ENCODE measurements around the gene CDS2. TPM values are rescaled to one million over a fixed set of nuclear protein-coding genes. Genes with fewer than 3 reads are reported as not detected.

Gene CDS2
- total and polyA plus RNA-seq, 2 of the 13 experiments (the other 11 are each of a cell fraction or from before 2014, with no cell fraction given) = 81.3 to 153 TPM

DNA sequence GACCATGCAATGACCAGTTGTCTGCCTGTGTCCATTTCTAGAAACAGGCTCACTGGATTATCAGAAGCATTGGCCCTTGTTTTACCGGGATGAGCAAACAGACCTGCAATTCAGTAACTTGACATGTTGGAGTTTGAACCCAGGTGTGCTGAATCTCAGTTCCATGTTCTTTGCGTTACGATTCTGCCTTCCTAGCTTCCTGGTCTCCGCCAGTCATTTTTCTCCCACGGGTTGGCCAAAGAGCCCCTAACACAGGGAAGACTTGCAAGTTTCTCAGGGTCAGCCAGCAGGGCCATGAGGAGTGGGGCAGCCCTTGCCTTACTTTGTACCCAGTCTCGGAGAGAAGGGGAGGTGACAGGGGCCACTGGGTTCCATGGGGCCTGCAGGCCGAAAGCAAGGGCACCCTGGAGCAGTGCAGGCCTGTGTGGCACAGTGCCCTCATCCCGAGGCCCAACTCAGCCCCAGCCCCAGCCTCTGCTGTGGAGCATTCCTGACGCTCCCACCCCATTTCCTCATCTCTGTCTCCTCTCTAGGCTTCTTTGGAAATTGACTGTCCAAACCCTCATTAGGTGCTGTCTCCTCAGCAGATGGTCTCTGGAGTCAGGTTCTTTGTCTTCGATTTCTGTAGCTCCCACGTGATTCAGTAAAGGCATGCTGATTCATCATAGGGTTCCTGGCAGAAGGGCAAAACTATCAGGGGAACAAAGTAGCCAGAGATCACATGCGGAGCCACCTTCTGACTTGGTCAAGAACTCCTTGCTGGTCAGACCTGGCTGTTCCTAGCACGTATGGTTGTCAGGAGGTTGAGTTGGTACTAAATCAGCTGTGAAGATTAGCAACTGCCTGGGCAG, 23.6 kb downstream of the CDS2 start (continued):
- TF ChIP-seq, protein P1, sequence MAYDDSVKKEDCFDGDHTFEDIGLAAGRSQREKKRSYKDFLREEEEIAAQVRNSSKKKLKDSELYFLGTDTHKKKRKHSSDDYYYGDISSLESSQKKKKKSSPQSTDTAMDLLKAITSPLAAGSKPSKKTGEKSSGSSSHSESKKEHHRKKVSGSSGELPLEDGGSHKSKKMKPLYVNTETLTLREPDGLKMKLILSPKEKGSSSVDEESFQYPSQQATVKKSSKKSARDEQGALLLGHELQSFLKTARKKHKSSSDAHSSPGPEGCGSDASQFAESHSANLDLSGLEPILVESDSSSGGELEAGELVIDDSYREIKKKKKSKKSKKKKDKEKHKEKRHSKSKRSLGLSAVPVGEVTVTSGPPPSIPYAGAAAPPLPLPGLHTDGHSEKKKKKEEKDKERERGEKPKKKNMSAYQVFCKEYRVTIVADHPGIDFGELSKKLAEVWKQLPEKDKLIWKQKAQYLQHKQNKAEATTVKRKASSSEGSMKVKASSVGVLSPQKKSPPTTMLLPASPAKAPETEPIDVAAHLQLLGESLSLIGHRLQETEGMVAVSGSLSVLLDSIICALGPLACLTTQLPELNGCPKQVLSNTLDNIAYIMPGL (CRISPR knock-in tag; IDR thresholded peaks at IDR 0.05; ENCODE audit: borderline replicate concordance in 1 of 2, low read depth in 1 of 2) = peak in 1 of 2 experiments; percentile 45; a peak in 2 of 4 replicates
- 0 out of 2 replicates have a peak, but pooled peaks have one; percentile 36 for TF ChIP-seq RFXANK (CRISPR knock-in tag; IDR thresholded peaks at IDR 0.05)
- no peak for TF ChIP-seq ZNF761 (CRISPR knock-in tag; conservative IDR thresholded peaks at IDR 0.05)
- TF ChIP-seq, protein P2, sequence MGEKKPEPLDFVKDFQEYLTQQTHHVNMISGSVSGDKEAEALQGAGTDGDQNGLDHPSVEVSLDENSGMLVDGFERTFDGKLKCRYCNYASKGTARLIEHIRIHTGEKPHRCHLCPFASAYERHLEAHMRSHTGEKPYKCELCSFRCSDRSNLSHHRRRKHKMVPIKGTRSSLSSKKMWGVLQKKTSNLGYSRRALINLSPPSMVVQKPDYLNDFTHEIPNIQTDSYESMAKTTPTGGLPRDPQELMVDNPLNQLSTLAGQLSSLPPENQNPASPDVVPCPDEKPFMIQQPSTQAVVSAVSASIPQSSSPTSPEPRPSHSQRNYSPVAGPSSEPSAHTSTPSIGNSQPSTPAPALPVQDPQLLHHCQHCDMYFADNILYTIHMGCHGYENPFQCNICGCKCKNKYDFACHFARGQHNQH (CRISPR knock-in tag; IDR thresholded peaks at IDR 0.05) = peak; percentile 92
- no peak for TF ChIP-seq CENPT (CRISPR knock-in tag; IDR thresholded peaks at IDR 0.05; ENCODE audit: low read depth)
- no peak for TF ChIP-seq ZNF749 (CRISPR knock-in tag; IDR thresholded peaks at IDR 0.05; ENCODE audit: borderline replicate concordance)
- no peak for TF ChIP-seq ATF7 (IDR thresholded peaks at IDR 0.05)
- no peak for TF ChIP-seq ATF7 (CRISPR knock-in tag; IDR thresholded peaks at IDR 0.05)
- TF ChIP-seq, protein P3, sequence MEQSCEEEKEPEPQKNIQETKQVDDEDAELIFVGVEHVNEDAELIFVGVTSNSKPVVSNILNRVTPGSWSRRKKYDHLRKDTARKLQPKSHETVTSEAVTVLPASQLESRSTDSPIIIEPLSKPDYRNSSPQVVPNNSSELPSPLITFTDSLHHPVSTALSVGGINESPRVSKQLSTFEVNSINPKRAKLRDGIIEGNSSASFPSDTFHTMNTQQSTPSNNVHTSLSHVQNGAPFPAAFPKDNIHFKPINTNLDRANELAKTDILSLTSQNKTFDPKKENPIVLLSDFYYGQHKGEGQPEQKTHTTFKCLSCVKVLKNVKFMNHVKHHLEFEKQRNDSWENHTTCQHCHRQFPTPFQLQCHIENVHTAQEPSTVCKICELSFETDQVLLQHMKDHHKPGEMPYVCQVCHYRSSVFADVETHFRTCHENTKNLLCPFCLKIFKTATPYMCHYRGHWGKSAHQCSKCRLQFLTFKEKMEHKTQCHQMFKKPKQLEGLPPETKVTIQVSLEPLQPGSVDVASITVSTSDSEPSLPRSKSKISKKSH (CRISPR knock-in tag; IDR thresholded peaks at IDR 0.05; ENCODE audit: borderline replicate concordance) = no peak
- TF ChIP-seq ZEB1 (IDR thresholded peaks at IDR 0.05; ENCODE audit: insufficient replicate concordance, low read depth) = peak; percentile 97
- TF ChIP-seq PHF5A (CRISPR knock-in tag; IDR thresholded peaks at IDR 0.05; ENCODE audit: low read depth, unreplicated experiment) = peak; percentile 86
- TF ChIP-seq, protein P4, sequence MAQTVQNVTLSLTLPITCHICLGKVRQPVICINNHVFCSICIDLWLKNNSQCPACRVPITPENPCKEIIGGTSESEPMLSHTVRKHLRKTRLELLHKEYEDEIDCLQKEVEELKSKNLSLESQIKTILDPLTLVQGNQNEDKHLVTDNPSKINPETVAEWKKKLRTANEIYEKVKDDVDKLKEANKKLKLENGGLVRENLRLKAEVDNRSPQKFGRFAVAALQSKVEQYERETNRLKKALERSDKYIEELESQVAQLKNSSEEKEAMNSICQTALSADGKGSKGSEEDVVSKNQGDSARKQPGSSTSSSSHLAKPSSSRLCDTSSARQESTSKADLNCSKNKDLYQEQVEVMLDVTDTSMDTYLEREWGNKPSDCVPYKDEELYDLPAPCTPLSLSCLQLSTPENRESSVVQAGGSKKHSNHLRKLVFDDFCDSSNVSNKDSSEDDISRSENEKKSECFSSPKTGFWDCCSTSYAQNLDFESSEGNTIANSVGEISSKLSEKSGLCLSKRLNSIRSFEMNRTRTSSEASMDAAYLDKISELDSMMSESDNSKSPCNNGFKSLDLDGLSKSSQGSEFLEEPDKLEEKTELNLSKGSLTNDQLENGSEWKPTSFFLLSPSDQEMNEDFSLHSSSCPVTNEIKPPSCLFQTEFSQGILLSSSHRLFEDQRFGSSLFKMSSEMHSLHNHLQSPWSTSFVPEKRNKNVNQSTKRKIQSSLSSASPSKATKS (CRISPR knock-in tag; IDR thresholded peaks at IDR 0.05) = no peak
- peak; percentile 74; the same call in 1 of the 2 replicates for TF ChIP-seq RXRB (CRISPR knock-in tag; IDR thresholded peaks at IDR 0.05; ENCODE audit: borderline replicate concordance)
- TF ChIP-seq, protein P5, sequence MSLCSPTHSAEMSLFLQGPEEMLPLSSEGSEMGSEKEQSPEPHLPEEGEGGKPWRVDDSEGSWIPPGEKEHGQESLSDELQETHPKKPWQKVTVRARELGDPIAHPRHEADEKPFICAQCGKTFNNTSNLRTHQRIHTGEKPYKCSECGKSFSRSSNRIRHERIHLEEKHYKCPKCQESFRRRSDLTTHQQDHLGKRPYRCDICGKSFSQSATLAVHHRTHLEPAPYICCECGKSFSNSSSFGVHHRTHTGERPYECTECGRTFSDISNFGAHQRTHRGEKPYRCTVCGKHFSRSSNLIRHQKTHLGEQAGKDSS (CRISPR knock-in tag; IDR thresholded peaks at IDR 0.05; ENCODE audit: borderline replicate concordance, low read depth) = no peak
- TF ChIP-seq, protein P6, sequence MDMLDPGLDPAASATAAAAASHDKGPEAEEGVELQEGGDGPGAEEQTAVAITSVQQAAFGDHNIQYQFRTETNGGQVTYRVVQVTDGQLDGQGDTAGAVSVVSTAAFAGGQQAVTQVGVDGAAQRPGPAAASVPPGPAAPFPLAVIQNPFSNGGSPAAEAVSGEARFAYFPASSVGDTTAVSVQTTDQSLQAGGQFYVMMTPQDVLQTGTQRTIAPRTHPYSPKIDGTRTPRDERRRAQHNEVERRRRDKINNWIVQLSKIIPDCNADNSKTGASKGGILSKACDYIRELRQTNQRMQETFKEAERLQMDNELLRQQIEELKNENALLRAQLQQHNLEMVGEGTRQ (IDR thresholded peaks at IDR 0.05; ENCODE audit: low read depth, low read length) = peak; percentile 34; the same call in 1 of the 2 replicates
- TF ChIP-seq, protein P6 (CRISPR knock-in tag; IDR thresholded peaks at IDR 0.05; ENCODE audit: borderline replicate concordance) = no peak; the same call in 1 of the 2 replicates
- no peak for TF ChIP-seq MTA3 (CRISPR knock-in tag; IDR thresholded peaks at IDR 0.05)
- no peak for TF ChIP-seq ZNF703 (CRISPR knock-in tag; IDR thresholded peaks at IDR 0.05; ENCODE audit: borderline replicate concordance)

Data from HepG2 (cell line).